HEK293 (cell line): Measurements from ENCODE around the gene HES2.

ENCODE experiments used
- CTCF ChIA-PET: fragments of 350-600 bp; formaldehyde crosslinking; extraction: SDS; loops from one replicate; lab custom pipeline; 2021; ENCODE audit warnings: antibody characterized with exemption; lab: Yijun Ruan, JAX
- POLR2A ChIA-PET: fragments of 300-600 bp; formaldehyde crosslinking; extraction: SDS; loops from one replicate; lab custom pipeline; 2020; ENCODE audit warnings: antibody characterized with exemption, inconsistent platforms; lab: Yijun Ruan, JAX
- H3K27ac ChIP-seq: fragments of 200-500 bp; sonication (Bioruptor generic); 2 replicates; pipeline ENCODE4 v1.5.1; 2014; ENCODE audit warnings: low read depth, low read length, control low read depth, inconsistent platforms; ENCODE audit errors: extremely low read depth
- H3K36me3 ChIP-seq, 2 experiments: fragments of 200-500 bp in 1 of 2; sonication (Bioruptor generic) in 1 of 2; 1 replicate in 1 of 2; 2 replicates in 1 of 2; pipeline ENCODE4 v1.5.1; 2014 to 2017; ENCODE audit warnings: inconsistent platforms in 2 of 2, low read length in 2 of 2; ENCODE audit not compliant: control insufficient read depth in 2 of 2, insufficient read depth in 1 of 2
- H3K4me1 ChIP-seq: fragments of 200-500 bp; sonication (Bioruptor generic); 2 replicates; pipeline ENCODE4 v1.5.1; 2014; ENCODE audit warnings: mild to moderate bottlenecking, low read length, inconsistent platforms; ENCODE audit not compliant: control insufficient read depth, insufficient read depth
- H3K4me3 ChIP-seq: 2 replicates; pipeline ENCODE4 v1.5.1; 2011; ENCODE audit warnings: low read depth, mild to moderate bottlenecking, control low read depth, low read length, moderate library complexity
- H3K9me3 ChIP-seq: fragments of 200-500 bp; sonication (Bioruptor generic); 2 replicates; pipeline ENCODE4 v1.5.1; 2014; ENCODE audit warnings: low read depth, low read length, inconsistent platforms; ENCODE audit not compliant: control insufficient read depth, insufficient read depth
- KLF9 ChIP-seq: fragments of 450-650 bp; formaldehyde crosslinking; IDR thresholded peaks from 2 replicates; pipeline ENCODE4 v1.5.1; 2016; ENCODE audit warnings: missing biosample characterization, missing genetic modification characterization, low read depth
- SETDB1 ChIP-seq: IDR thresholded peaks from one replicate; pipeline ENCODE4 v1.6.1; 2017; ENCODE audit warnings: mild to moderate bottlenecking, low read length, moderate library complexity, mixed read lengths; ENCODE audit not compliant: insufficient read length
- ZBTB1 ChIP-seq: fragments of 450-650 bp; formaldehyde crosslinking; IDR thresholded peaks from 2 replicates; pipeline ENCODE4 v1.5.1; 2016; ENCODE audit warnings: missing biosample characterization, missing genetic modification characterization
- ZBTB20 ChIP-seq: fragments of 450-650 bp; formaldehyde crosslinking; IDR thresholded peaks from 2 replicates; pipeline ENCODE4 v1.5.1; 2016; ENCODE audit warnings: missing biosample characterization, missing genetic modification characterization
- ZNF132 ChIP-seq: fragments of 450-650 bp; formaldehyde crosslinking; IDR thresholded peaks from 2 replicates; pipeline ENCODE4 v1.5.1; 2017; ENCODE audit warnings: missing biosample characterization, missing genetic modification characterization, borderline replicate concordance
- ZNF2 ChIP-seq: fragments of 450-650 bp; formaldehyde crosslinking; IDR thresholded peaks from 2 replicates; pipeline ENCODE4 v1.5.1; 2016; ENCODE audit warnings: missing biosample characterization, missing genetic modification characterization
- ZNF302 ChIP-seq: fragments of 450-650 bp; formaldehyde crosslinking; IDR thresholded peaks from 2 replicates; pipeline ENCODE4 v1.5.1; 2016; ENCODE audit warnings: missing biosample characterization, missing genetic modification characterization, low read depth
- ZNF311 ChIP-seq: fragments of 450-650 bp; formaldehyde crosslinking; IDR thresholded peaks from 2 replicates; pipeline ENCODE4 v1.5.1; 2017; ENCODE audit warnings: missing biosample characterization, missing genetic modification characterization, borderline replicate concordance
- ZNF335 ChIP-seq: fragments of 450-650 bp; formaldehyde crosslinking; conservative IDR thresholded peaks from 2 replicates; pipeline ENCODE4 v1.5.1; 2016; ENCODE audit warnings: missing biosample characterization, missing genetic modification characterization
- ZNF416 ChIP-seq: fragments of 450-650 bp; formaldehyde crosslinking; IDR thresholded peaks from 2 replicates; pipeline ENCODE4 v1.5.1; 2016; ENCODE audit warnings: missing biosample characterization, missing genetic modification characterization
- ZNF544 ChIP-seq: fragments of 450-650 bp; formaldehyde crosslinking; IDR thresholded peaks from 2 replicates; pipeline ENCODE4 v1.5.0; 2017; ENCODE audit warnings: missing biosample characterization, missing genetic modification characterization
- ZNF600 ChIP-seq: fragments of 450-650 bp; formaldehyde crosslinking; IDR thresholded peaks from 2 replicates; pipeline ENCODE4 v1.5.1; 2016; ENCODE audit warnings: missing biosample characterization, missing genetic modification characterization
- ZNF626 ChIP-seq: fragments of 450-650 bp; sonication (Bioruptor Pico); formaldehyde crosslinking; IDR thresholded peaks from 2 replicates; pipeline ENCODE4 v1.5.1; 2018; ENCODE audit warnings: missing biosample characterization, missing genetic modification characterization, inconsistent platforms
- ZNF701 ChIP-seq: fragments of 450-650 bp; formaldehyde crosslinking; IDR thresholded peaks from 2 replicates; pipeline ENCODE4 v1.5.1; 2016; ENCODE audit warnings: missing biosample characterization, missing genetic modification characterization
- ZNF76 ChIP-seq: fragments of 450-650 bp; formaldehyde crosslinking; IDR thresholded peaks from 2 replicates; pipeline ENCODE4; 2016; ENCODE audit warnings: low read depth, missing biosample characterization, missing genetic modification characterization, borderline replicate concordance
- ZSCAN30 ChIP-seq: fragments of 450-650 bp; IDR thresholded peaks from 2 replicates; pipeline ENCODE4 v1.5.1; 2018; ENCODE audit warnings: missing biosample characterization, mild to moderate bottlenecking, missing genetic modification characterization, moderate library complexity
- TF ChIP-seq, protein P1 (sequence below): sonication (generic); formaldehyde crosslinking; IDR thresholded peaks from 2 replicates; pipeline ENCODE4 v1.8.1; 2022; ENCODE audit warnings: mild to moderate bottlenecking, moderate library complexity, missing genetic modification reagents
- TF ChIP-seq, protein P2 (sequence below): fragments of 450-650 bp; formaldehyde crosslinking; IDR thresholded peaks from 2 replicates; pipeline ENCODE4 v1.5.1; 2017; ENCODE audit warnings: missing biosample characterization, missing genetic modification characterization
- TF ChIP-seq, protein P3 (sequence below): fragments of 450-650 bp; formaldehyde crosslinking; IDR thresholded peaks from 2 replicates; pipeline ENCODE4 v1.5.1; 2016; ENCODE audit warnings: missing biosample characterization, missing genetic modification characterization
- TF ChIP-seq, protein P4 (sequence below): fragments of 450-650 bp; formaldehyde crosslinking; IDR thresholded peaks from 2 replicates; pipeline ENCODE4; 2016; ENCODE audit warnings: missing biosample characterization, missing genetic modification characterization
- TF ChIP-seq, protein P5 (sequence below): fragments of 450-650 bp; formaldehyde crosslinking; IDR thresholded peaks from 2 replicates; pipeline ENCODE4 v1.5.1; 2016; ENCODE audit warnings: missing biosample characterization, missing genetic modification characterization

HES2 gene

DNA sequence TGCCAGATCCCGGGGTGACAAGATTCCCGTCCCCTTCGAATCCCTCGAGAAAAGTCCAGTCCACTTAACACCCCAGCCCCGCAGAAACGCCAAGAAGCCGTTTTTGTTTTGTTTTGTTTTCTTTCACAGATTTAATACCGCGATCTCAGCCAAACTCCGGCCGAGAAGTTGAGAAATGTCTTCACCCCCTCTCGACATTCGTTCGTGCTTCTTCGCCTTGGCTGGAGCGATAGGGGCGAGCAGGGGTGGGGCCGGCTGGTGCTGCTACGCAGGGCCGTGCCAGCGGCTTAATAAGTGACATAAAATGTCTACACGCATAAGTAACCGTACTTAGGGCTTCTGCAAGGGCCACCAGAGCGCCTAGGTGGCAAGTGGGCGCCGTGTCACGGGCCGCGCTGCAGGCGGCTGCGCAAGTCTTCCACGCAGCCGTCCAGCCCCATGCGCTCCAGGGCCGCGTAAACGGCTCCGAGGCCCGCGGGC is 41.4 kb upstream of the HES2 start (continued):
- TF ChIP-seq, protein P1, sequence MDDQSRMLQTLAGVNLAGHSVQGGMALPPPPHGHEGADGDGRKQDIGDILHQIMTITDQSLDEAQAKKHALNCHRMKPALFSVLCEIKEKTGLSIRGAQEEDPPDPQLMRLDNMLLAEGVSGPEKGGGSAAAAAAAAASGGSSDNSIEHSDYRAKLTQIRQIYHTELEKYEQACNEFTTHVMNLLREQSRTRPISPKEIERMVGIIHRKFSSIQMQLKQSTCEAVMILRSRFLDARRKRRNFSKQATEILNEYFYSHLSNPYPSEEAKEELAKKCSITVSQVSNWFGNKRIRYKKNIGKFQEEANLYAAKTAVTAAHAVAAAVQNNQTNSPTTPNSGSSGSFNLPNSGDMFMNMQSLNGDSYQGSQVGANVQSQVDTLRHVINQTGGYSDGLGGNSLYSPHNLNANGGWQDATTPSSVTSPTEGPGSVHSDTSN (CRISPR knock-in tag) = no peak
- no peak for TF ChIP-seq ZNF701 (tag by site-specific recombination)
- TF ChIP-seq ZNF302 = no peak

DNA sequence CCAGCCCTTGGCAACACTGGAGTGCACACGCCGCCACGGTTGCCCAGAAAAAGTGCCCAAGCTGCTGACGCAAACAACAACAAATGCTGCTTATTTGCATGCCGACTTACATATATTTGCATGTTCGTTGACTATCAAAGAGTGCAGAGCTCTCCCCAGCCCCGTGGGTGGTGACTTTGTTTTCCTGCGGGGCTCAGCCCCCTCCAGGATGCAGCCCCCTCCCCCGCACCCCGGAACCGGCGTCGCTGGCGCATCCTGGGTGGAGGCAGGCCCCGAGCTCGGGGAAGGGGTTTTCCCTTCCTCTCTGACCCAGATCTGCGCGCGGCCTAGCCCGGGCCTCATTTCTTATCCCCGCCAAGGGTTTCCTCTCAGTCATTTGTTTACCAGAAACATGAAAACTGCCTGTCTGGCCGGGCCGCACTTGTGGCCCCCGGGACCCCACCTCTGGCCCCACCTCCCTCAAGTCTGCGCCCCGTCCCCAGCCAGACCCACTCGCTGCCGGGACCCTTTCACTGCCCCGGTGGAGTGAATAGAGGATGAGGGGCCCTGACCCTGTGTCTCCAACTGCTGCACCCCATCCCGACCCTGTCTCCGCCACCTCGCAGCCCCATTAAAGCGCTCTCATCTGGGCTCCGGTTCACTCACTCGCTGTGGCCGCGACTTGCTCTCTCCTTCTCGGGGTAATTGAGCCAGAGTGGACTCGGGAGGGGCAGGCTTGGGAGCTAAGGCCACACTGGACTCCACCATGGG is 40.8 kb upstream of the HES2 start:
- TF ChIP-seq, protein P2, sequence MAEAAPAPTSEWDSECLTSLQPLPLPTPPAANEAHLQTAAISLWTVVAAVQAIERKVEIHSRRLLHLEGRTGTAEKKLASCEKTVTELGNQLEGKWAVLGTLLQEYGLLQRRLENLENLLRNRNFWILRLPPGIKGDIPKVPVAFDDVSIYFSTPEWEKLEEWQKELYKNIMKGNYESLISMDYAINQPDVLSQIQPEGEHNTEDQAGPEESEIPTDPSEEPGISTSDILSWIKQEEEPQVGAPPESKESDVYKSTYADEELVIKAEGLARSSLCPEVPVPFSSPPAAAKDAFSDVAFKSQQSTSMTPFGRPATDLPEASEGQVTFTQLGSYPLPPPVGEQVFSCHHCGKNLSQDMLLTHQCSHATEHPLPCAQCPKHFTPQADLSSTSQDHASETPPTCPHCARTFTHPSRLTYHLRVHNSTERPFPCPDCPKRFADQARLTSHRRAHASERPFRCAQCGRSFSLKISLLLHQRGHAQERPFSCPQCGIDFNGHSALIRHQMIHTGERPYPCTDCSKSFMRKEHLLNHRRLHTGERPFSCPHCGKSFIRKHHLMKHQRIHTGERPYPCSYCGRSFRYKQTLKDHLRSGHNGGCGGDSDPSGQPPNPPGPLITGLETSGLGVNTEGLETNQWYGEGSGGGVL (tag by site-specific recombination) = no peak
- TF ChIP-seq ZNF335 (tag by site-specific recombination) = no peak
- TF ChIP-seq, protein P3, sequence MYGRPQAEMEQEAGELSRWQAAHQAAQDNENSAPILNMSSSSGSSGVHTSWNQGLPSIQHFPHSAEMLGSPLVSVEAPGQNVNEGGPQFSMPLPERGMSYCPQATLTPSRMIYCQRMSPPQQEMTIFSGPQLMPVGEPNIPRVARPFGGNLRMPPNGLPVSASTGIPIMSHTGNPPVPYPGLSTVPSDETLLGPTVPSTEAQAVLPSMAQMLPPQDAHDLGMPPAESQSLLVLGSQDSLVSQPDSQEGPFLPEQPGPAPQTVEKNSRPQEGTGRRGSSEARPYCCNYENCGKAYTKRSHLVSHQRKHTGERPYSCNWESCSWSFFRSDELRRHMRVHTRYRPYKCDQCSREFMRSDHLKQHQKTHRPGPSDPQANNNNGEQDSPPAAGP (tag by site-specific recombination) = no peak
- TF ChIP-seq ZNF701 (tag by site-specific recombination) = no peak
- TF ChIP-seq ZNF600 (tag by site-specific recombination) = no peak
- no peak for TF ChIP-seq ZBTB20 (tag by site-specific recombination)
- no peak for TF ChIP-seq ZSCAN30 (tag by site-specific recombination)
- TF ChIP-seq ZNF416 = no peak
- no peak for TF ChIP-seq ZNF2 (tag by site-specific recombination)
- no peak for TF ChIP-seq SETDB1
- no peak for TF ChIP-seq ZNF626 (tag by site-specific recombination)
- no peak for TF ChIP-seq ZBTB1 (tag by site-specific recombination)
- TF ChIP-seq, protein P4, sequence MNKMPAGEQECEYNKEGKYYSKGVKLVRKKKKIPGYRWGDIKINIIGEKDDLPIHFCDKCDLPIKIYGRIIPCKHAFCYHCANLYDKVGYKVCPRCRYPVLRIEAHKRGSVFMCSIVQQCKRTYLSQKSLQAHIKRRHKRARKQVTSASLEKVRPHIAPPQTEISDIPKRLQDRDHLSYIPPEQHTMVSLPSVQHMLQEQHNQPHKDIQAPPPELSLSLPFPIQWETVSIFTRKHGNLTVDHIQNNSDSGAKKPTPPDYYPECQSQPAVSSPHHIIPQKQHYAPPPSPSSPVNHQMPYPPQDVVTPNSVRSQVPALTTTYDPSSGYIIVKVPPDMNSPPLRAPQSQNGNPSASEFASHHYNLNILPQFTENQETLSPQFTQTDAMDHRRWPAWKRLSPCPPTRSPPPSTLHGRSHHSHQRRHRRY (tag by site-specific recombination) = no peak
- no peak for TF ChIP-seq ZNF311 (tag by site-specific recombination)
- no peak for TF ChIP-seq ZNF132 (tag by site-specific recombination)
- TF ChIP-seq ZNF76 = no peak
- TF ChIP-seq ZNF544 (tag by site-specific recombination) = no peak
- TF ChIP-seq, protein P5, sequence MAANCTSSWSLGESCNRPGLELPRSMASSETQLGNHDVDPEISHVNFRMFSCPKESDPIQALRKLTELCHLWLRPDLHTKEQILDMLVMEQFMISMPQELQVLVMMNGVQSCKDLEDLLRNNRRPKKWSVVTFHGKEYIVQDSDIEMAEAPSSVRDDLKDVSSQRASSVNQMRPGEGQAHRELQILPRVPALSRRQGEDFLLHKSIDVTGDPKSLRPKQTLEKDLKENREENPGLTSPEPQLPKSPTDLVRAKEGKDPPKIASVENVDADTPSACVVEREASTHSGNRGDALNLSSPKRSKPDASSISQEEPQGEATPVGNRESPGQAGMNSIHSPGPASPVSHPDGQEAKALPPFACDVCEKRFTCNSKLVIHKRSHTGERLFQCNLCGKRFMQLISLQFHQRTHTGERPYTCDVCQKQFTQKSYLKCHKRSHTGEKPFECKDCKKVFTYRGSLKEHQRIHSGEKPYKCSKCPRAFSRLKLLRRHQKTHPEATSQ (tag by site-specific recombination) = no peak
- no peak for TF ChIP-seq KLF9 (tag by site-specific recombination)
- H3K4me1 ChIP-seq = no peaks in the 10 kb centered on the region
- peaks cover 0 to 27% of the 10 kb centered on the region in 2 experiments; a peak in 1 of 3 replicates for H3K36me3 ChIP-seq
- H3K9me3 ChIP-seq = no peaks in the 10 kb centered on the region
- no peak overlapping the region for H3K27ac ChIP-seq
- CTCF ChIA-PET = no interaction called here
- no peak overlapping the region for H3K4me3 ChIP-seq
- POLR2A ChIA-PET = interaction anchor here (1.0 kb wide), 1 partner anchor 225 kb away, joined by 3 read pairs; the partner anchor contains the start of gene ICMT
